Nephron progenitor cell (in vitro differentiated cells): ENCODE measurements around the gene C10orf90.

ENCODE experiments used
- DNase-seq: peaks from one replicate; pipeline ENCODE4 v3.0.0; 2021
- H3K27ac Mint-ChIP-seq: 2 replicates; pipeline ENCODE4 v1.8.0; 2021; ENCODE audit warnings: mild to moderate bottlenecking, moderate library complexity, mixed read lengths
- H3K27me3 Mint-ChIP-seq: 2 replicates; pipeline ENCODE4 v1.8.0; 2021; ENCODE audit warnings: mild to moderate bottlenecking, low read depth, mixed read lengths; ENCODE audit not compliant: poor library complexity
- H3K36me3 Mint-ChIP-seq: 2 replicates; pipeline ENCODE4 v1.8.0; 2021; ENCODE audit warnings: low read depth, mixed read lengths
- H3K4me1 Mint-ChIP-seq: 2 replicates; pipeline ENCODE4 v1.8.0; 2021; ENCODE audit warnings: mixed read lengths
- H3K4me3 Mint-ChIP-seq: 2 replicates; pipeline ENCODE4 v1.8.0; 2021; ENCODE audit warnings: mild to moderate bottlenecking, moderate library complexity, mixed read lengths
- H3K9me3 Mint-ChIP-seq: 2 replicates; pipeline ENCODE4 v1.8.0; 2021; ENCODE audit warnings: mild to moderate bottlenecking, moderate library complexity, mixed read lengths
- CTCF ChIP-seq: fragments of 200-600 bp; sonication (generic); IDR thresholded peaks from 2 replicates; pipeline ENCODE4 v1.5.0; 2021; ENCODE audit warnings: antibody characterized with exemption

C10orf90 gene

DNA sequence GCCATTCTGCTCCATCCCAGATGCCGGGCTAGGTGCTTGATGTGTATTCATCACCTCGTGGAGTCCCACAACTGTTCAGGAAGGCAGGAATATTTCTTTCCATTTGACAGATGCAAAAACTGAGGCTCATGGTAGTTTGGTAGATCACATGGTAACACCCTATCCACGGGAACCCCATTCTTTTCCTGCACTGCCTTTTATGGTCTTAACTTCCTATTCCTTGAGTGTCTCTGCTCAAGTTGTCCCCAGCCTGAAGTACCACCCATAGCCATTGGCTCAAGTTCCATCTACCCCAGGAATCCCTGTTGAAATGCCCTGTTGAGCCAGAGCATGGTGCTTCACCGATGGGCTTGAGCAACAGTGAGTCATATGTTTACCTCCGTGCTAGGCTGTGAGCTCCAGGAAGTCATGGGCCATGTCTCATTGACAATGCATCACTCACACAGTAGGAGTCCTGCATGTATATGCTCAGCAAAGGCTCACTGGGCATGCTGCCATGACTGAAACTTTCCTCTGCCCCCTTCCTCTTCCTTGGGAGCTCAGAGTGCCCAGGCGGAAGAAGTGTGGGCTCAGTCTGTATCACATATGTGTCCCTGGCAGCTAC lies 210.5 kb downstream of the C10orf90 start:
- Mint-ChIP-seq H3K36me3 (no peaks in the 10 kb centered on the region), H3K9me3 (no peaks in the 10 kb centered on the region), H3K4me1 (peaks cover 27% of the 10 kb centered on the region), H3K27ac (no peak overlapping the region), H3K4me3 (no peak overlapping the region), H3K27me3 (peaks cover 10% of the 10 kb centered on the region)
- DNase-seq = no peak
- no peak for TF ChIP-seq CTCF

- peaks cover 10% of the 10 kb centered on the region for H3K27me3 Mint-ChIP-seq
- no peak for TF ChIP-seq CTCF
- no peaks in the 10 kb centered on the region for H3K36me3 Mint-ChIP-seq
- H3K9me3 Mint-ChIP-seq = no peaks in the 10 kb centered on the region
- H3K4me1 Mint-ChIP-seq = peaks cover 27% of the 10 kb centered on the region
- no peak overlapping the region for H3K4me3 Mint-ChIP-seq
- no peak for DNase-seq
- H3K27ac Mint-ChIP-seq = no peak overlapping the region
These were observed 211.3 kb downstream of the C10orf90 start for GRCh38 chr10:126459032-126459831.

GRCh38 chr10:126458466-126458865 lies 212.0 kb downstream of the C10orf90 start:
- DNase-seq = no peak
- H3K4me3 Mint-ChIP-seq = no peak overlapping the region
- peak overlapping the region; percentile 88 for H3K27ac Mint-ChIP-seq
- H3K9me3 Mint-ChIP-seq = no peaks in the 10 kb centered on the region
- H3K4me1 Mint-ChIP-seq = peaks cover 27% of the 10 kb centered on the region
- TF ChIP-seq CTCF = no peak
- no peaks in the 10 kb centered on the region for H3K36me3 Mint-ChIP-seq
- peaks cover 16% of the 10 kb centered on the region for H3K27me3 Mint-ChIP-seq

- Mint-ChIP-seq H3K27ac (no peak overlapping the region), H3K4me3 (no peak overlapping the region), H3K9me3 (no peaks in the 10 kb centered on the region), H3K36me3 (no peaks in the 10 kb centered on the region), H3K27me3 (peaks cover 13% of the 10 kb centered on the region), H3K4me1 (peaks cover 27% of the 10 kb centered on the region)
- TF ChIP-seq CTCF = no peak
- DNase-seq = no peak
These were observed 213.9 kb downstream of the C10orf90 start for GRCh38 chr10:126456632-126457031.

DNA sequence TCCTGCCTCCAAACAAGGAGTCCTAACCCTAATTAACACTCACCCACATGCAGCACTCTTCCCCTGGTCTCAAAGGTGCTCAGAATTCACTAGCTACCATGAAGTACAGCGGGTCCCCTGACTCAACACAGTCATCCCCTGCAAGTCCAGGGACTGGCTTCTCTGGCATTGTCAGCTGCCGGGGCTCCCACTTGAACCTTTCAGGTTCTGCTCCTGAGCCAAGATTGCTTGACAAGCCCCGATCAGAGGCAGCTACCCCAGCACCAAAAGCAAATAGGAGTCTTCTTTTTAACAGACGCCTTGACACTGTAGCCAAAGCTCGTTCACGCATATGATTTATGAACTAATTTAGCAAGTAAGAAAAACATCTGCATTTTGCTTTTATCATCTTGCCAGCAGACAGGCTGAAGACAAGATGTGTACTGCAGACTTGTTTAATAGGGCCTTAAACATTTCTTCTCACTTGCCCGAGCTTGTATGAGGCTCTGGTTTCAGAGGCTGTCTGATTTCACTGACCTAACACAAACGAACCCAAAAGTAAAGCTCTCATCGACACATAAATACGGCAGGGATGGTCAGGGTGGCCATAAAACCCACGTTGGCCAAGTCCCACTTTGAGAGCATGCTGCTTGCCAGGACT lies 214.6 kb downstream of the C10orf90 start:
- no peak for TF ChIP-seq CTCF
- peaks cover 20% of the 10 kb centered on the region for H3K4me1 Mint-ChIP-seq
- peaks cover 13% of the 10 kb centered on the region for H3K27me3 Mint-ChIP-seq
- no peaks in the 10 kb centered on the region for H3K9me3 Mint-ChIP-seq
- no peak overlapping the region for H3K27ac Mint-ChIP-seq
- no peaks in the 10 kb centered on the region for H3K36me3 Mint-ChIP-seq
- DNase-seq = no peak
- no peak overlapping the region for H3K4me3 Mint-ChIP-seq
